Muscle layer of colon (tissue), 2 donors: Measurements from ENCODE around the gene VWA5B1.

ENCODE experiments used
- H3K27ac ChIP-seq: one replicate; pipeline ENCODE4 v1.7.0; 2013; ENCODE audit warnings: low read depth, mild to moderate bottlenecking, low read length, moderate library complexity
- H3K27me3 ChIP-seq, 2 donors: one replicate each; pipeline ENCODE4 v1.7.0; 2013; ENCODE audit warnings: low read length in 2 of 2, mild to moderate bottlenecking in 2 of 2; ENCODE audit not compliant: insufficient read depth in 2 of 2, control insufficient read depth in 1 of 2
- H3K36me3 ChIP-seq: one replicate; pipeline ENCODE4 v1.7.0; 2013; ENCODE audit warnings: mild to moderate bottlenecking, low read length; ENCODE audit not compliant: insufficient read depth
- H3K4me1 ChIP-seq: one replicate; pipeline ENCODE4 v1.7.0; 2013; ENCODE audit warnings: mild to moderate bottlenecking, low read length; ENCODE audit not compliant: insufficient read depth
- H3K4me3 ChIP-seq, 2 donors: one replicate each; pipeline ENCODE4 v1.7.0; 2013; ENCODE audit warnings: low read length in 2 of 2, low read depth in 1 of 2, mild to moderate bottlenecking in 1 of 2, moderate library complexity in 1 of 2
- H3K9ac ChIP-seq: one replicate; pipeline ENCODE4 v1.7.0; 2013; ENCODE audit warnings: low read length
- H3K9me3 ChIP-seq: one replicate; pipeline ENCODE4 v1.7.0; 2013; ENCODE audit warnings: mild to moderate bottlenecking, low read length
- donor health status: abdominal sarcoma.
- donor health status: Adenocarcinoma of cecum.

VWA5B1 gene

GRCh38 chr1:20342294-20343148, 51.8 kb downstream of the VWA5B1 start:
- Histone ChIP-seq H3K36me3 (no peaks in the 10 kb centered on the region), H3K4me3 (no peak overlapping the region), H3K4me1 (no peaks in the 10 kb centered on the region), H3K27me3 (peaks cover 13 to 16% of the 10 kb centered on the region in 2 donors), H3K27ac (no peak overlapping the region), H3K9ac (no peak overlapping the region), H3K9me3 (no peaks in the 10 kb centered on the region)

GRCh38 chr1:20343149-20343937, 52.7 kb downstream of the VWA5B1 start:
- H3K27ac ChIP-seq, result no peak overlapping the region
- H3K4me1 ChIP-seq, result no peaks in the 10 kb centered on the region
- no peaks in the 10 kb centered on the region for H3K9me3 ChIP-seq
- no peak overlapping the region for H3K4me3 ChIP-seq
- no peak overlapping the region for H3K9ac ChIP-seq
- no peaks in the 10 kb centered on the region for H3K36me3 ChIP-seq
- H3K27me3 ChIP-seq, result peaks cover 13 to 16% of the 10 kb centered on the region in 2 donors

- Histone ChIP-seq H3K27me3 (peaks cover 13 to 16% of the 10 kb centered on the region in 2 donors), H3K36me3 (no peaks in the 10 kb centered on the region), H3K9me3 (no peaks in the 10 kb centered on the region), H3K4me3 (no peak overlapping the region), H3K4me1 (no peaks in the 10 kb centered on the region), H3K9ac (no peak overlapping the region), H3K27ac (no peak overlapping the region)
Measured at GRCh38 chr1:20343938-20344302, 53.2 kb downstream of the VWA5B1 start.

- Histone ChIP-seq H3K4me3 (no peak overlapping the region), H3K9ac (no peak overlapping the region), H3K36me3 (no peaks in the 10 kb centered on the region), H3K27ac (no peak overlapping the region), H3K9me3 (no peaks in the 10 kb centered on the region), H3K27me3 (peaks cover 13 to 16% of the 10 kb centered on the region in 2 donors), H3K4me1 (no peaks in the 10 kb centered on the region)
Measured at GRCh38 chr1:20344738-20345137, 54.1 kb downstream of the VWA5B1 start.

GRCh38 chr1:20345419-20345818, 54.7 kb downstream of the VWA5B1 start:
- Histone ChIP-seq H3K9ac (no peak overlapping the region), H3K36me3 (no peaks in the 10 kb centered on the region), H3K4me3 (no peak overlapping the region), H3K27me3 (peaks cover 13 to 16% of the 10 kb centered on the region in 2 donors), H3K9me3 (no peaks in the 10 kb centered on the region), H3K27ac (no peak overlapping the region), H3K4me1 (no peaks in the 10 kb centered on the region)

GRCh38 chr1:20346433-20346832, 55.8 kb downstream of the VWA5B1 start:
- H3K27me3 ChIP-seq, result peaks cover 13 to 16% of the 10 kb centered on the region in 2 donors
- H3K9ac ChIP-seq, result no peak overlapping the region
- H3K4me3 ChIP-seq, result no peak overlapping the region
- no peaks in the 10 kb centered on the region for H3K4me1 ChIP-seq
- no peaks in the 10 kb centered on the region for H3K9me3 ChIP-seq
- H3K27ac ChIP-seq, result no peak overlapping the region
- no peaks in the 10 kb centered on the region for H3K36me3 ChIP-seq

GRCh38 chr1:20347699-20348098, 57.0 kb downstream of the VWA5B1 start:
- Histone ChIP-seq H3K27ac (no peak overlapping the region), H3K27me3 (peaks cover 8 to 23% of the 10 kb centered on the region in 2 donors), H3K4me1 (no peaks in the 10 kb centered on the region), H3K9me3 (no peaks in the 10 kb centered on the region), H3K4me3 (no peak overlapping the region), H3K9ac (no peak overlapping the region), H3K36me3 (no peaks in the 10 kb centered on the region)

- no peak overlapping the region for H3K4me3 ChIP-seq
- H3K9me3 ChIP-seq, result no peaks in the 10 kb centered on the region
- H3K27ac ChIP-seq, result no peak overlapping the region
- peaks cover 8 to 18% of the 10 kb centered on the region in 2 donors for H3K27me3 ChIP-seq
- no peaks in the 10 kb centered on the region for H3K36me3 ChIP-seq
- no peaks in the 10 kb centered on the region for H3K4me1 ChIP-seq
- no peak overlapping the region for H3K9ac ChIP-seq
Measured at GRCh38 chr1:20348326-20348915, 57.7 kb downstream of the VWA5B1 start.

GRCh38 chr1:20349561-20349960, 58.9 kb downstream of the VWA5B1 start:
- H3K4me3 ChIP-seq, result no peak overlapping the region
- no peaks in the 10 kb centered on the region for H3K4me1 ChIP-seq
- no peak overlapping the region for H3K27ac ChIP-seq
- H3K9me3 ChIP-seq, result no peaks in the 10 kb centered on the region
- H3K36me3 ChIP-seq, result no peaks in the 10 kb centered on the region
- no peak overlapping the region for H3K9ac ChIP-seq
- H3K27me3 ChIP-seq, result peaks cover 8 to 17% of the 10 kb centered on the region in 2 donors

GRCh38 chr1:20349971-20350370, 59.3 kb downstream of the VWA5B1 start:
- peaks cover 6 to 17% of the 10 kb centered on the region in 2 donors for H3K27me3 ChIP-seq
- H3K4me3 ChIP-seq, result no peak overlapping the region
- H3K36me3 ChIP-seq, result no peaks in the 10 kb centered on the region
- no peaks in the 10 kb centered on the region for H3K9me3 ChIP-seq
- no peak overlapping the region for H3K27ac ChIP-seq
- H3K9ac ChIP-seq, result no peak overlapping the region
- H3K4me1 ChIP-seq, result no peaks in the 10 kb centered on the region

GRCh38 chr1:20350421-20350820, 59.7 kb downstream of the VWA5B1 start:
- H3K4me1 ChIP-seq, result no peaks in the 10 kb centered on the region
- no peak overlapping the region for H3K27ac ChIP-seq
- no peaks in the 10 kb centered on the region for H3K9me3 ChIP-seq
- no peaks in the 10 kb centered on the region for H3K36me3 ChIP-seq
- no peak overlapping the region for H3K9ac ChIP-seq
- no peak overlapping the region for H3K4me3 ChIP-seq
- peaks cover 1 to 17% of the 10 kb centered on the region in 2 donors for H3K27me3 ChIP-seq
